GM12878 (cell line): ENCODE measurements around the gene TBCCD1. TPM values are rescaled to one million over a fixed set of nuclear protein-coding genes. Genes with fewer than 3 reads are reported as not detected.

Source experiments
- ATF2 ChIP-seq: IDR thresholded peaks from 2 replicates; pipeline ENCODE4 v1.6.1; 2012; ENCODE audit warnings: low read length, inconsistent platforms
- BACH1 ChIP-seq: fragments of 450-650 bp; IDR thresholded peaks from 2 replicates; pipeline ENCODE4 v1.6.1; 2017; ENCODE audit warnings: mild to moderate bottlenecking, borderline replicate concordance
- CBX5 ChIP-seq: sonication (generic); IDR thresholded peaks from 2 replicates; pipeline ENCODE4 v1.6.1; 2016; ENCODE audit warnings: low read depth, moderate library complexity, mild to moderate bottlenecking, inconsistent platforms
- CEBPB ChIP-seq, 2 experiments: fragments of 150-350 bp in 1 of 2; IDR thresholded peaks; 2 replicates each; pipeline ENCODE4 v1.6.1; 2012 to 2014; ENCODE audit warnings: low read depth in 2 of 2, low read length in 2 of 2, borderline replicate concordance in 1 of 2, inconsistent platforms in 1 of 2
- CREM ChIP-seq: IDR thresholded peaks from 2 replicates; pipeline ENCODE4 v1.6.1; 2014; ENCODE audit warnings: antibody characterized with exemption, low read depth
- CUX1 ChIP-seq: IDR thresholded peaks from 2 replicates; pipeline ENCODE4 v1.6.1; 2012; ENCODE audit warnings: improper control_type of control experiment, low read depth, low read length; ENCODE audit not compliant: insufficient replicate concordance
- DPF2 ChIP-seq: fragments of 450-650 bp; IDR thresholded peaks from 2 replicates; pipeline ENCODE4 v1.6.1; 2017; ENCODE audit warnings: mild to moderate bottlenecking
- ETV6 ChIP-seq, 2 experiments: fragments of 450-650 bp in 1 of 2; IDR thresholded peaks in 1 of 2; conservative IDR thresholded peaks in 1 of 2; 2 replicates each; pipeline ENCODE4 v1.6.1; 2014; ENCODE audit warnings: antibody characterized with exemption in 1 of 2, borderline replicate concordance in 1 of 2, low read depth in 1 of 2, mild to moderate bottlenecking in 1 of 2, moderate library complexity in 1 of 2
- GABPA ChIP-seq: IDR thresholded peaks from 2 replicates; pipeline ENCODE4 v1.6.1; 2014; ENCODE audit warnings: antibody characterized with exemption, low read depth, mild to moderate bottlenecking, inconsistent platforms
- GATAD2B ChIP-seq: fragments of 450-650 bp; conservative IDR thresholded peaks from 2 replicates; pipeline ENCODE4 v1.6.1; 2017; ENCODE audit warnings: low read depth, mild to moderate bottlenecking, moderate library complexity
- HDGF ChIP-seq: fragments of 450-650 bp; IDR thresholded peaks from 2 replicates; pipeline ENCODE4 v1.6.1; 2016; ENCODE audit warnings: antibody characterized with exemption
- JUNB ChIP-seq: IDR thresholded peaks from 2 replicates; pipeline ENCODE4 v1.6.1; 2016; ENCODE audit warnings: antibody characterized with exemption, mild to moderate bottlenecking
- NFIC ChIP-seq: IDR thresholded peaks from 2 replicates; pipeline ENCODE4 v1.6.1; 2012; ENCODE audit warnings: low read depth, mild to moderate bottlenecking, inconsistent platforms, low read length, moderate library complexity
- NKRF ChIP-seq: fragments of 450-650 bp; conservative IDR thresholded peaks from 2 replicates; pipeline ENCODE4 v1.6.1; 2017; ENCODE audit warnings: mild to moderate bottlenecking, moderate library complexity
- NR2F1 ChIP-seq: fragments of 450-650 bp; conservative IDR thresholded peaks from 2 replicates; pipeline ENCODE4 v1.6.1; 2017; ENCODE audit warnings: mild to moderate bottlenecking
- PAX8 ChIP-seq: fragments of 450-650 bp; IDR thresholded peaks from 2 replicates; pipeline ENCODE4 v1.6.1; 2017; ENCODE audit warnings: mild to moderate bottlenecking, moderate library complexity
- POLR2A ChIP-seq: IDR thresholded peaks from 2 replicates; pipeline ENCODE4 v1.6.1; 2011; ENCODE audit warnings: low read depth, mild to moderate bottlenecking, low read length
- POU2F2 ChIP-seq: IDR thresholded peaks from 3 replicates; pipeline ENCODE4 v1.6.1; 2011; ENCODE audit warnings: low read depth, mild to moderate bottlenecking, low read length, borderline replicate concordance
- RB1 ChIP-seq: fragments of 450-650 bp; formaldehyde crosslinking; IDR thresholded peaks from 2 replicates; pipeline ENCODE4 v1.6.1; 2017; ENCODE audit warnings: mild to moderate bottlenecking, borderline replicate concordance
- RUNX3 ChIP-seq: IDR thresholded peaks from 2 replicates; pipeline ENCODE4 v1.6.1; 2012; ENCODE audit warnings: low read length, inconsistent platforms
- SMC3 ChIP-seq: IDR thresholded peaks from 2 replicates; pipeline ENCODE4 v1.6.1; 2011; ENCODE audit warnings: low read length, improper control_type of control experiment, borderline replicate concordance
- SREBF2 ChIP-seq: IDR thresholded peaks from 2 replicates; pipeline ENCODE4 v1.6.1; 2012; ENCODE audit warnings: mild to moderate bottlenecking, low read length
- STAT1 ChIP-seq: fragments of 450-650 bp; conservative IDR thresholded peaks from 2 replicates; pipeline ENCODE4 v1.6.1; 2014; ENCODE audit warnings: antibody characterized with exemption, mild to moderate bottlenecking
- ZNF274 ChIP-seq: IDR thresholded peaks from one replicate; pipeline ENCODE4 v1.8.0; 2011; ENCODE audit not compliant: insufficient read length, insufficient read depth
- polyA plus RNA-seq, 11 experiments: library from polyadenylated mRNA; depleted of rRNA in 4 of 11; unstranded in 6 of 11; stranded (reverse) in 5 of 11; fragments of >200 nt; fragmentation: Nextera tagmentation in 4 of 11; fragmentation: Illumina TruSeq in 1 of 11; extraction: Ambion mirVana in 4 of 11; extraction: Trizol in 1 of 11; gene quantifications; 1 replicate in 1 of 11; 2 replicates in 10 of 11; pipeline versions ENCODE4 v1.2.1 to v1.2.3, GENCODE V29; 2011 to 2016; ENCODE audit warnings: inconsistent platforms in 2 of 11, missing spikeins in 2 of 11, low read depth in 1 of 11
- total RNA-seq, 4 experiments: library from RNA; depleted of rRNA in 3 of 4; stranded (reverse); fragments of >200 nt in 3 of 4; fragmentation: Illumina TruSeq in 1 of 4; extraction: Trizol in 1 of 4; gene quantifications; 2 replicates each; pipeline versions ENCODE4 v1.2.1 to v1.2.3, GENCODE V29; 2013 to 2021

The TBCCD1 gene
- total and polyA plus RNA-seq, 10 of the 15 experiments (the other 5 are each of a cell fraction or from before 2014, with no cell fraction given), result 6.9 to 23.4 (median 14.7) TPM

GRCh38 chr3:186570096-186570940 is 3.2 kb upstream of the TBCCD1 start, which contains the start of gene DNAJB11 (continued):
- TF ChIP-seq BACH1 (0 out of 2 replicates have a peak, but pooled peaks have one; percentile 43), DPF2 (no peak), NFIC (no peak), CUX1 (no peak), JUNB (no peak), PAX8 (no peak), CEBPB (IDR thresholded peaks at IDR 0.05; ENCODE audit: borderline replicate concordance in 1 of 2, low read depth in 2 of 2, low read length in 2 of 2) (peak in 1 of 2 experiments; percentile 45; a peak in 1 of 4 replicates), ZNF274 (no peak), GATAD2B (peak; percentile 65; the same call in 1 of the 2 replicates), CBX5 (no peak), POU2F2 (peak; percentile 90), CREM (peak; percentile 99), ETV6 (conservative IDR thresholded peaks at IDR 0.05 in 1 of 2, IDR thresholded peaks at IDR 0.05 in 1 of 2; ENCODE audit: borderline replicate concordance in 1 of 2, low read depth in 1 of 2) (no peak), ATF2 (peak; percentile 88), SREBF2 (no peak), HDGF (no peak), NR2F1 (no peak), RUNX3 (peak; percentile 75), RB1 (peak; percentile 68; the same call in 1 of the 2 replicates), GABPA (peak; percentile 73; the same call in 1 of the 2 replicates), STAT1 (no peak), NKRF (peak; percentile 88), POLR2A (peak; percentile 92), SMC3 (no peak)
